GM23248 (cell line): ENCODE data around the gene ZNF521.

Experiments
- EZH2 ChIP-seq: fragments of 200-600 bp; sonication (generic); IDR thresholded peaks from 2 replicates; pipeline ENCODE4 v1.6.1; 2018; ENCODE audit warnings: antibody characterized with exemption, mild to moderate bottlenecking; ENCODE audit not compliant: insufficient read depth, poor library complexity, severe bottlenecking
- EZH2phosphoT487 ChIP-seq: fragments of 200-600 bp; sonication (generic); IDR thresholded peaks from 2 replicates; pipeline ENCODE4 v1.6.1; 2018; ENCODE audit warnings: antibody characterized with exemption, moderate library complexity, mild to moderate bottlenecking, low read depth; ENCODE audit not compliant: insufficient read depth

DNA sequence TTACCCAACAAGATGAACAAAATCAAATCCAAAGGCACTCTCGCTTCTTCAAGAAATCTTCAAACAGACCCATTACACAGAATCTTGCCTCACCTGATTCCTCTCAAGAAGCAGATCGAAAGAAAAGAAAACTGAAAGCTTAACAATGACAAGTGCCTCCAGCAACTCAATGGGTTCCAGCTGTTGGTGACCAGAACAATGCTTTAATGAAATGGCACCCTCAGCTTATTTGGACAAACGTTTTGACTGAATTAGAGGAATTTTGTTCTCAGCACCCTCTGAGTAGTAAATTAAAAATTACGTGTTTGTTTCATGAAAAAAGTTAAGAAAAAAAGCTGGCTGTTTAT, 211.0 kb downstream of the ZNF521 start:
- TF ChIP-seq EZH2phosphoT487 (no peak), EZH2 (no peak)
